ENCODE results near the gene WHRN.

Gene WHRN

GRCh38 chr9:114469091-114469853 lies 36.0 kb downstream of the WHRN start:
- DNase-seq, result no peak

GRCh38 chr9:114467910-114468309 lies 37.4 kb downstream of the WHRN start:
- no peak for DNase-seq

GRCh38 chr9:114467226-114467750 lies 38.0 kb downstream of the WHRN start:
- no peak for DNase-seq

GRCh38 chr9:114465906-114466900 lies 39.1 kb downstream of the WHRN start:
- no peak for DNase-seq

- no peak for DNase-seq
These were observed 39.9 kb downstream of the WHRN start for GRCh38 chr9:114465417-114465816.

GRCh38 chr9:114464281-114465051 lies 40.8 kb downstream of the WHRN start:
- DNase-seq, result no peak

GRCh38 chr9:114462791-114463190 lies 42.5 kb downstream of the WHRN start:
- DNase-seq, result no peak

GRCh38 chr9:114461468-114461867 lies 43.8 kb downstream of the WHRN start:
- DNase-seq, result no peak

- no peak for DNase-seq
These were observed 44.6 kb downstream of the WHRN start for GRCh38 chr9:114460513-114461199.

GRCh38 chr9:114459464-114459863 lies 45.8 kb downstream of the WHRN start:
- DNase-seq, result no peak

GRCh38 chr9:114456929-114457328 lies 48.3 kb downstream of the WHRN start:
- DNase-seq, result no peak

- no peak for DNase-seq
These were observed 50.6 kb downstream of the WHRN start for GRCh38 chr9:114454652-114455051.

GRCh38 chr9:114452219-114453165 lies 52.8 kb downstream of the WHRN start:
- no peak for DNase-seq

- no peak for DNase-seq
These were observed 53.6 kb downstream of the WHRN start for GRCh38 chr9:114451707-114452031.

- no peak for DNase-seq
These were observed 54.2 kb downstream of the WHRN start for GRCh38 chr9:114450833-114451706.

- no peak for DNase-seq
These were observed 55.1 kb downstream of the WHRN start for GRCh38 chr9:114450181-114450580.

GRCh38 chr9:114449236-114449635 lies 56.0 kb downstream of the WHRN start:
- no peak for DNase-seq

- DNase-seq, result no peak
These were observed 56.6 kb downstream of the WHRN start for GRCh38 chr9:114448706-114449105.

- DNase-seq, result no peak
These were observed 58.4 kb downstream of the WHRN start for GRCh38 chr9:114446672-114447450.
